ENCODE data around the gene PARD6A.
A peak's percentile ranks its signal among the peaks of the same experiment; 100 is the strongest.

DNA sequence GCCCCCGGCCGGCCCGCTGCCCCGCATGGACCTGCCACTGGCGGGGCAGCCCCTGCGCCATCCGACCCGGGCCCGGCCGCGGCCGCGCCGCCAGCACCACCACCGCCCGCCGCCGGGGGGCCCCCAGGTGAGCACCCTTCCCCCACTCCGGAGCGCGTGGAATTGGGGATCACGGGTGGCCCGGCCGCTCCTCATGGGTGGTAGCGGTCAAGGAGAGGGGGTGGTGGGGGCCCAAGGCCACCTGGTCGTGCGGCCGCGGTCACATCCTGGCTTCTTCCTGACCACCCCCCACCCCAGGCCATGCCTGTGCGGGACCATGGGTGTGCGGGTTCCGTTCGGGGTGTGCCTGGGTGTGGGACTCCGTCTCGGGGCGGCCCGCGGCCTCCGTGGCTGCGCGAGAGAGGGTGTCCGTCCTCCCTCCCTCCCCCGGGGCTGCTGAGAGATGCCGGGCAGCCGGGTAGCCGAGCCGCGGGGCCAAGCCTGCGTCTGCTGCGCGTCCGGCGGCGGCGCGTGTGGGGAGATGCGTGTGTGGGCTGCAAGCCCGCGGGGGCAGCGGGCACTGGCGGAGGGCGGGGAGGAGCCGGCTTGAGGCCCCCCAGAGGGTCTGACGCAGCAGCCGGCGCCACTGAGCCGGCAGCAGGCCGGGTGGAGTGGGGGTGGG, 7.5 kb upstream of the PARD6A start:
- TF ChIP-seq, protein P1, sequence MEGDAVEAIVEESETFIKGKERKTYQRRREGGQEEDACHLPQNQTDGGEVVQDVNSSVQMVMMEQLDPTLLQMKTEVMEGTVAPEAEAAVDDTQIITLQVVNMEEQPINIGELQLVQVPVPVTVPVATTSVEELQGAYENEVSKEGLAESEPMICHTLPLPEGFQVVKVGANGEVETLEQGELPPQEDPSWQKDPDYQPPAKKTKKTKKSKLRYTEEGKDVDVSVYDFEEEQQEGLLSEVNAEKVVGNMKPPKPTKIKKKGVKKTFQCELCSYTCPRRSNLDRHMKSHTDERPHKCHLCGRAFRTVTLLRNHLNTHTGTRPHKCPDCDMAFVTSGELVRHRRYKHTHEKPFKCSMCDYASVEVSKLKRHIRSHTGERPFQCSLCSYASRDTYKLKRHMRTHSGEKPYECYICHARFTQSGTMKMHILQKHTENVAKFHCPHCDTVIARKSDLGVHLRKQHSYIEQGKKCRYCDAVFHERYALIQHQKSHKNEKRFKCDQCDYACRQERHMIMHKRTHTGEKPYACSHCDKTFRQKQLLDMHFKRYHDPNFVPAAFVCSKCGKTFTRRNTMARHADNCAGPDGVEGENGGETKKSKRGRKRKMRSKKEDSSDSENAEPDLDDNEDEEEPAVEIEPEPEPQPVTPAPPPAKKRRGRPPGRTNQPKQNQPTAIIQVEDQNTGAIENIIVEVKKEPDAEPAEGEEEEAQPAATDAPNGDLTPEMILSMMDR (IDR thresholded peaks at IDR 0.05; ENCODE audit: poor library complexity) = peak; percentile 7
- peak; percentile 60 for TF ChIP-seq EZH2 (IDR thresholded peaks at IDR 0.05; ENCODE audit: borderline replicate concordance)
